Duodenal mucosa (tissue), 2 donors: ENCODE data around the gene OR51M1.
"Not testable (repeated sequence)": the region's sequence is repeated elsewhere in the genome, so short reads cannot be mapped to it uniquely, and the experiment has no call there.

Experiments used
- H3K27ac ChIP-seq: one replicate; pipeline ENCODE4 v1.7.0; 2013; ENCODE audit warnings: low read depth, low read length
- H3K27me3 ChIP-seq, 2 donors: one replicate each; pipeline ENCODE4 v1.7.0; 2013; ENCODE audit warnings: low read length in 2 of 2, control low read depth in 1 of 2; ENCODE audit not compliant: insufficient read depth in 2 of 2, control insufficient read depth in 1 of 2
- H3K36me3 ChIP-seq, 2 donors: one replicate each; pipeline ENCODE4 v1.7.0; 2013; ENCODE audit warnings: low read length in 2 of 2, control low read depth in 1 of 2; ENCODE audit not compliant: insufficient read depth in 2 of 2, control insufficient read depth in 1 of 2
- H3K4me1 ChIP-seq, 2 donors: one replicate each; pipeline ENCODE4 v1.7.0; 2013; ENCODE audit warnings: low read length in 2 of 2, control low read depth in 1 of 2; ENCODE audit not compliant: insufficient read depth in 2 of 2, control insufficient read depth in 1 of 2
- H3K4me3 ChIP-seq, 2 donors: one replicate each; pipeline ENCODE4 v1.7.0; 2013; ENCODE audit warnings: low read length in 2 of 2, low read depth in 1 of 2
- H3K9ac ChIP-seq, 2 donors: one replicate each; pipeline ENCODE4 v1.7.0; 2013; ENCODE audit warnings: low read length in 2 of 2, low read depth in 1 of 2
- H3K9me3 ChIP-seq, 2 donors: one replicate each; pipeline ENCODE4 v1.7.0; 2013; ENCODE audit warnings: low read length in 2 of 2, control low read depth in 1 of 2; ENCODE audit not compliant: control insufficient read depth in 1 of 2

The OR51M1 gene

DNA sequence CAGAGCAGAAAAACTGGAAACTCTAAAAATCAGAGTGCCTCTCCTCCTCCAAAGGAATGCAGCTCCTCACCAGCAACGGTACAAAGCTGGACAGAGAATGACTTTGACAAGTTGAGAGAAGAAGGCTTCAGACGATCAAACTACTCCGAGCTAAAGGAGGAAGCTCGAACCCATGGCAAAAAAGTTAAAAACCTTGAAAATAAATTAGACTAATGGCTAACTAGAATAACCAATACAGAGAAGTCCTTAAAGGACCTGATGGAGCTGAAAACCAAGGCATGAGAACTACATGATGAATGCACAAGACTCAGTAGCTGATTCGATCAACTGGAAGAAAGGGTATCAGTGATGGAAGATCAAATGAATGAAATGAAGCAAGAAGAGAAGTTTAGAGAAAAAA lies 27.6 kb upstream of the OR51M1 start:
- H3K36me3 ChIP-seq, H3K4me3 ChIP-seq, H3K4me1 ChIP-seq, H3K27ac ChIP-seq, H3K9me3 ChIP-seq, H3K27me3 ChIP-seq, H3K9ac ChIP-seq: not testable (repeated sequence)

GRCh38 chr11:5362017-5362625 lies 21.5 kb upstream of the OR51M1 start:
- no peak overlapping the region for H3K9ac ChIP-seq

GRCh38 chr11:5363679-5364078 lies 19.9 kb upstream of the OR51M1 start:
- no peak overlapping the region for H3K4me3 ChIP-seq
- no peaks in the 10 kb centered on the region for H3K36me3 ChIP-seq
- no peaks in the 10 kb centered on the region for H3K4me1 ChIP-seq
- no peak overlapping the region for H3K27ac ChIP-seq
- no peak overlapping the region for H3K9ac ChIP-seq
- no peaks in the 10 kb centered on the region for H3K27me3 ChIP-seq
- H3K9me3 ChIP-seq, result no peaks in the 10 kb centered on the region

More at GRCh38 chr11:5362017-5362625, 21.5 kb upstream of the OR51M1 start:
- Histone ChIP-seq H3K27me3 (no peaks in the 10 kb centered on the region), H3K27ac (no peak overlapping the region), H3K36me3 (no peaks in the 10 kb centered on the region), H3K9me3 (no peaks in the 10 kb centered on the region), H3K4me1 (no peaks in the 10 kb centered on the region), H3K4me3 (no peak overlapping the region)

- H3K27me3 ChIP-seq, result no peaks in the 10 kb centered on the region
- H3K9me3 ChIP-seq, result no peaks in the 10 kb centered on the region
- H3K9ac ChIP-seq, result no peak overlapping the region
- H3K27ac ChIP-seq, result no peak overlapping the region
- no peaks in the 10 kb centered on the region for H3K36me3 ChIP-seq
- no peaks in the 10 kb centered on the region for H3K4me1 ChIP-seq
- H3K4me3 ChIP-seq, result no peak overlapping the region
Observed at GRCh38 chr11:5364214-5364613, 19.4 kb upstream of the OR51M1 start.

DNA sequence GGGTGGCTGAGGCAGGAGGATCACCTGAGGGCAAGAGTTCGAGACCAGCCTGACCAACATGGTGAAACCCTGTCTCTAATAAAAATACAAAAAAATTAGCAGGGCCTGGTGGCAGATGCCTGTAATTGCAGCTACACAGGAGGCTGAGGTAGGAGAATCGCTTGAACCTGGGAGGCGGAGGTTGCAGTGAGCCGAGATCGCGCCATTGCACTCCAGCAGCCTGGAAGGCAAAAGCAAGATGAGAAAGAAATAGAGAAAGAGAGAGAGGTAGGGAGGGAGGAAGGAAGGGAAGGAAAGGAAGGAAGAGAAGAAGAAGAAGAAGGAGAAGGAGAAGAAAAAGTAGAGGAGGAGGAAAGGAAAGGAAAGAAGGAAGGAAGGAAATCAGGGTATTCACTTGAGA lies 17.2 kb upstream of the OR51M1 start:
- H3K9me3 ChIP-seq, H3K4me1 ChIP-seq, H3K27me3 ChIP-seq, H3K36me3 ChIP-seq, H3K27ac ChIP-seq, H3K4me3 ChIP-seq, H3K9ac ChIP-seq: not testable (repeated sequence)

DNA sequence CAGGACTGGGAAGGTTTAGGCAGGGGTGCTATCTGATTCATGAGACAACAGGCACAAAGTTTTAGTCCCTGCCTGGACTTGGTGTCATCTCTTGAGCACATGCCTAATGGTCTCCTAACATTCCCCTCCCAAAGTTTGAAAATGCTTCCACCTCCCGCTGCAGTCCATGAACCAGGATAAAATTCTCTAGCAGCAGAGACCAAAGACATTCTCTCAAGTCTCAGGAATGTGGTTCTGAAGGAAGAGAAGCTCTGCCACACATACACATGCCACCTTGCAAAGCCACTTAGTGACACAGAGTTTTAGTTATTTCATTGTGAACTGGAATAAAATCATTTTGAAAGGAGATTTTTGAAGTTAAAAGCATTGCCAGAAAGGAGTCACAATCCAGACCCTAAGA lies 16.8 kb upstream of the OR51M1 start:
- Histone ChIP-seq H3K9me3 (no peaks in the 10 kb centered on the region), H3K27me3 (no peaks in the 10 kb centered on the region), H3K27ac (no peak overlapping the region), H3K36me3 (no peaks in the 10 kb centered on the region), H3K4me1 (no peaks in the 10 kb centered on the region), H3K4me3 (no peak overlapping the region), H3K9ac (no peak overlapping the region)

GRCh38 chr11:5367448-5368074 lies 16.1 kb upstream of the OR51M1 start:
- Histone ChIP-seq H3K36me3 (no peaks in the 10 kb centered on the region), H3K9ac (no peak overlapping the region), H3K27me3 (no peaks in the 10 kb centered on the region), H3K4me1 (no peaks in the 10 kb centered on the region), H3K27ac (no peak overlapping the region), H3K4me3 (no peak overlapping the region), H3K9me3 (no peaks in the 10 kb centered on the region)

- Histone ChIP-seq H3K9ac (no peak overlapping the region), H3K4me3 (no peak overlapping the region), H3K4me1 (no peaks in the 10 kb centered on the region), H3K27me3 (no peaks in the 10 kb centered on the region), H3K27ac (no peak overlapping the region), H3K9me3 (no peaks in the 10 kb centered on the region), H3K36me3 (no peaks in the 10 kb centered on the region)
Observed at GRCh38 chr11:5368502-5369043, 15.0 kb upstream of the OR51M1 start.

GRCh38 chr11:5369789-5370188 lies 13.8 kb upstream of the OR51M1 start:
- no peak overlapping the region for H3K9ac ChIP-seq
- H3K27ac ChIP-seq, result no peak overlapping the region
- H3K27me3 ChIP-seq, result no peaks in the 10 kb centered on the region
- no peaks in the 10 kb centered on the region for H3K4me1 ChIP-seq
- H3K36me3 ChIP-seq, result no peaks in the 10 kb centered on the region
- no peak overlapping the region for H3K4me3 ChIP-seq
- no peaks in the 10 kb centered on the region for H3K9me3 ChIP-seq

- H3K27ac ChIP-seq, result no peak overlapping the region
- no peaks in the 10 kb centered on the region for H3K36me3 ChIP-seq
- H3K4me3 ChIP-seq, result no peak overlapping the region
- no peaks in the 10 kb centered on the region for H3K4me1 ChIP-seq
- no peaks in the 10 kb centered on the region for H3K27me3 ChIP-seq
- H3K9me3 ChIP-seq, result no peaks in the 10 kb centered on the region
- H3K9ac ChIP-seq, result no peak overlapping the region
Observed at GRCh38 chr11:5380740-5381342, 2.8 kb upstream of the OR51M1 start.
